Liver (tissue), 10 donors: Measurements from ENCODE around the gene TIA1. TPM values are rescaled to one million over a fixed set of nuclear protein-coding genes. Genes with fewer than 3 reads are reported as not detected.

ENCODE experiments used
- DNase-seq: peaks from one replicate; pipeline ENCODE4 v3.0.0-alpha.2; 2017; ENCODE audit warnings: low spot score
- H3K27ac ChIP-seq, 2 donors: one replicate each; pipeline ENCODE4 v1.7.0; 2013; ENCODE audit warnings: inconsistent platforms in 2 of 2, low read length in 2 of 2, control low read depth in 1 of 2, low read depth in 1 of 2, mild to moderate bottlenecking in 1 of 2
- H3K27me3 ChIP-seq, 4 donors: one replicate each; pipeline versions ENCODE4 v1.6.1 to v1.7.0; 2013; ENCODE audit warnings: low read length in 3 of 4, inconsistent platforms in 1 of 4, mild to moderate bottlenecking in 1 of 4, moderate library complexity in 1 of 4; ENCODE audit not compliant: control insufficient read depth in 4 of 4, insufficient read depth in 4 of 4
- H3K36me3 ChIP-seq, 4 donors: one replicate each; pipeline versions ENCODE4 v1.6.1 to v1.7.0; 2013; ENCODE audit warnings: low read length in 3 of 4, mild to moderate bottlenecking in 3 of 4, low read depth in 1 of 4, moderate library complexity in 1 of 4; ENCODE audit not compliant: control insufficient read depth in 4 of 4, insufficient read depth in 3 of 4
- H3K4me1 ChIP-seq, 4 donors: one replicate each; pipeline versions ENCODE4 v1.6.1 to v1.7.0; 2013; ENCODE audit warnings: low read length in 3 of 4, mild to moderate bottlenecking in 3 of 4, moderate library complexity in 1 of 4; ENCODE audit not compliant: control insufficient read depth in 4 of 4, insufficient read depth in 4 of 4
- H3K4me3 ChIP-seq, 3 donors: one replicate each; pipeline versions ENCODE4 v1.6.1 to v1.7.0; 2013; ENCODE audit warnings: low read length in 3 of 3, control low read depth in 1 of 3, low read depth in 1 of 3, mild to moderate bottlenecking in 1 of 3
- H3K9ac ChIP-seq, 2 donors: one replicate each; pipeline ENCODE4 v1.7.0; 2013; ENCODE audit warnings: low read length in 2 of 2, mild to moderate bottlenecking in 2 of 2, moderate library complexity in 2 of 2, control low read depth in 1 of 2, low read depth in 1 of 2
- H3K9me3 ChIP-seq, 4 donors: one replicate each; pipeline versions ENCODE4 v1.6.1 to v1.7.0; 2013; ENCODE audit warnings: low read length in 3 of 4; ENCODE audit not compliant: control insufficient read depth in 4 of 4
- ATF3 ChIP-seq: IDR thresholded peaks from 2 replicates; pipeline ENCODE4 v1.6.1; 2016; ENCODE audit warnings: antibody characterized with exemption
- EGR1 ChIP-seq, 2 donors: IDR thresholded peaks; 2 replicates each; pipeline ENCODE4 v1.6.1; 2016 to 2018; ENCODE audit warnings: antibody characterized with exemption in 2 of 2, low read depth in 2 of 2
- FOXA2 ChIP-seq: IDR thresholded peaks from 2 replicates; pipeline ENCODE4 v1.6.1; 2016; ENCODE audit warnings: antibody characterized with exemption
- NR2F2 ChIP-seq: IDR thresholded peaks from 2 replicates; pipeline ENCODE4 v1.6.1; 2016; ENCODE audit warnings: antibody characterized with exemption
- RAD21 ChIP-seq, 2 donors: IDR thresholded peaks; 2 replicates each; pipeline ENCODE4 v1.6.1; 2016; ENCODE audit warnings: antibody characterized with exemption in 2 of 2, mild to moderate bottlenecking in 2 of 2
- RXRA ChIP-seq, 2 donors: IDR thresholded peaks; 2 replicates each; pipeline ENCODE4 v1.6.1; 2017 to 2018; ENCODE audit warnings: antibody characterized with exemption in 2 of 2, mild to moderate bottlenecking in 1 of 2
- TAF1 ChIP-seq: conservative IDR thresholded peaks from 2 replicates; pipeline ENCODE4 v1.6.1; 2016; ENCODE audit warnings: antibody characterized with exemption, mild to moderate bottlenecking
- YY1 ChIP-seq: IDR thresholded peaks from 2 replicates; pipeline ENCODE4 v1.6.1; 2016; ENCODE audit warnings: antibody characterized with exemption, mild to moderate bottlenecking
- WGBS: extraction: QIAGEN DNeasy Blood & Tissue Kit; methylation state at CpG from one replicate; pipeline ENCODE4 v1.1.7; 2013; 5-methylcytosine and 5-hydroxymethylcytosine counted together
- polyA plus RNA-seq, 2 donors: library from polyadenylated mRNA; stranded (reverse) in 1 of 2; unstranded in 1 of 2; fragments of 200-250 nt in 1 of 2; fragments of >200 nt in 1 of 2; fragmentation: Nextera tagmentation in 1 of 2; extraction: Ambion mirVana in 1 of 2; gene quantifications; one replicate each; pipeline versions ENCODE4 v1.2.1 to v1.2.3, GENCODE V29; 2013 to 2015
- small RNA-seq: library from RNA; depleted of rRNA; stranded (forward); fragments of <200 nt; gene quantifications from one replicate; pipeline ENCODE3, GENCODE V24; 2014
- total RNA-seq, 2 donors: library from RNA; depleted of rRNA; stranded (reverse); fragments of >200 nt; gene quantifications; one replicate each; pipeline ENCODE4 v1.2.3, GENCODE V29; 2014
- donor health status: healthy.
- donor health status: healthy.
- donor health status: healthy.
- donor health status: healthy.
- donor health status: healthy.

Gene TIA1
- total and polyA plus RNA-seq, 4 donors, result 10.2 to 56.2 (median 46.6) TPM

GRCh38 chr2:70160545-70160944 lies 87.9 kb downstream of the TIA1 start:
- H3K27ac ChIP-seq, result no peak overlapping the region

More at GRCh38 chr2:70160545-70160944, 87.9 kb downstream of the TIA1 start:
- H3K27me3 ChIP-seq, result no peaks in the 10 kb centered on the region
- DNase-seq, result no peak
- no peaks in the 10 kb centered on the region for H3K4me1 ChIP-seq
- H3K4me3 ChIP-seq, result no peak overlapping the region
- H3K36me3 ChIP-seq, result peaks cover 4 to 30% (median 21%) of the 10 kb centered on the region in 4 donors
- no peak overlapping the region for H3K9ac ChIP-seq
- TF ChIP-seq YY1 (no peak), EGR1 (IDR thresholded peaks at IDR 0.05; ENCODE audit: low read depth in 2 of 2) (no peak), NR2F2 (no peak), RXRA (IDR thresholded peaks at IDR 0.05) (no peak), FOXA2 (no peak), TAF1 (no peak), RAD21 (IDR thresholded peaks at IDR 0.05) (no peak), ATF3 (no peak)
- H3K9me3 ChIP-seq, result no peaks in the 10 kb centered on the region
- 96% methylated on average over 6 of the region's 6 CpGs for WGBS

Small RNA genes lying within 50 kb of the gene (small RNA-seq; reads per million reads assigned to genes)
- gene AC016700.2 (not detected), gene MIR1285-2 (not detected)

Other genes with a start within 250 kb of the TIA1 start
- gene PCBP1, start 161.2 kb downstream of the TIA1 start, total RNA-seq, result 10 to 100 TPM; 64.0 to 87.9 TPM
- gene PCBP1, start 161.2 kb downstream of the TIA1 start, polyA plus RNA-seq, result 100 to 1,000 TPM in 1 of 2 donors, 10 to 100 TPM in 1; 88.0 to 202 TPM
- gene C2orf42, start 57.6 kb downstream of the TIA1 start, total RNA-seq, result 10 to 100 TPM; 18.5 to 20.6 TPM
- 1 to 10 TPM; 8.1 to 8.8 TPM for gene C2orf42, start 57.6 kb downstream of the TIA1 start, polyA plus RNA-seq
- gene PCYOX1, start 9.5 kb upstream of the TIA1 start, total RNA-seq, result 10 to 100 TPM; 38.4 to 85.2 TPM
- 10 to 100 TPM; 25.6 to 51.9 TPM for gene PCYOX1, start 9.5 kb upstream of the TIA1 start, polyA plus RNA-seq
- gene SNRPG, start 45.1 kb upstream of the TIA1 start, total RNA-seq, result 100 to 1,000 TPM in 1 of 2 donors, 10 to 100 TPM in 1; 50.5 to 100 TPM
- gene SNRPG, start 45.1 kb upstream of the TIA1 start, polyA plus RNA-seq, result 100 to 1,000 TPM in 1 of 2 donors, 10 to 100 TPM in 1; 45.5 to 213 TPM
- gene FAM136A, start 53.4 kb upstream of the TIA1 start, total RNA-seq, result 10 to 100 TPM; 22.5 to 26.0 TPM
- gene FAM136A, start 53.4 kb upstream of the TIA1 start, polyA plus RNA-seq, result 10 to 100 TPM; 20.9 to 35.8 TPM